Glomerular endothelial cell (primary cell): ENCODE data around the gene MORC4. TPM values are rescaled to one million over a fixed set of nuclear protein-coding genes. Genes with fewer than 3 reads are reported as not detected.
A peak's percentile ranks its signal among the peaks of the same experiment; 100 is the strongest.

Source experiments
- DNase-seq: peaks from one replicate; pipeline ENCODE4 v3.0.0-alpha.2; 2011; ENCODE audit warnings: low read depth, low spot score; ENCODE audit errors: extremely low read depth
- total RNA-seq: library from RNA; depleted of rRNA; stranded (reverse); fragments of >200 nt; gene quantifications from 2 replicates; pipeline ENCODE4 v1.2.3, GENCODE V29; 2015

Gene MORC4
- total RNA-seq, 1 donor from 2014 or later: 12.1 TPM

- peak; percentile 69 for DNase-seq
Measured at GRCh38 chrX:106917830-106918500, 82.0 kb downstream of the MORC4 start.

GRCh38 chrX:106912864-106913263 is 87.1 kb downstream of the MORC4 start:
- DNase-seq: no peak

GRCh38 chrX:106906361-106906760 is 93.7 kb downstream of the MORC4 start:
- no peak for DNase-seq

- no peak for DNase-seq
Measured at GRCh38 chrX:106905064-106905708, 94.8 kb downstream of the MORC4 start.

- DNase-seq: no peak
Measured at GRCh38 chrX:106903856-106904528, 96.0 kb downstream of the MORC4 start.

GRCh38 chrX:106903291-106903824 is 96.7 kb downstream of the MORC4 start, which contains the start of gene RIPPLY1:
Gene RIPPLY1, minus strand, starts transcription at chrX:106903341. Its CDS starts 54 bp downstream, at chrX:106903287.
- no peak for DNase-seq

GRCh38 chrX:106902684-106903083 is 97.3 kb downstream of the MORC4 start:
- no peak for DNase-seq

- DNase-seq: no peak
Measured at GRCh38 chrX:106901781-106902219, 98.2 kb downstream of the MORC4 start.

- DNase-seq: no peak
Measured at GRCh38 chrX:106901341-106901740, 98.7 kb downstream of the MORC4 start.

GRCh38 chrX:106899841-106900240 is 100.2 kb downstream of the MORC4 start:
- DNase-seq: no peak

- no peak for DNase-seq
Measured at GRCh38 chrX:106899276-106899675, 100.7 kb downstream of the MORC4 start.

GRCh38 chrX:106898462-106898861 is 101.5 kb downstream of the MORC4 start:
- DNase-seq: no peak

- no peak for DNase-seq
Measured at GRCh38 chrX:106897259-106897658, 102.8 kb downstream of the MORC4 start.

- DNase-seq: no peak
Measured at GRCh38 chrX:106894978-106895452, 105.0 kb downstream of the MORC4 start.

GRCh38 chrX:106894392-106894909 is 105.6 kb downstream of the MORC4 start:
- no peak for DNase-seq

- DNase-seq: no peak
Measured at GRCh38 chrX:106891762-106892460, 108.1 kb downstream of the MORC4 start.
